ENCODE measurements around the gene CD247. TPM values are rescaled to one million over a fixed set of nuclear protein-coding genes. Genes with fewer than 3 reads are reported as not detected.

Gene CD247
- polyA plus RNA-seq, 1 of the 3 experiments (the other 2 are of a cell fraction): 0.08 TPM

DNA sequence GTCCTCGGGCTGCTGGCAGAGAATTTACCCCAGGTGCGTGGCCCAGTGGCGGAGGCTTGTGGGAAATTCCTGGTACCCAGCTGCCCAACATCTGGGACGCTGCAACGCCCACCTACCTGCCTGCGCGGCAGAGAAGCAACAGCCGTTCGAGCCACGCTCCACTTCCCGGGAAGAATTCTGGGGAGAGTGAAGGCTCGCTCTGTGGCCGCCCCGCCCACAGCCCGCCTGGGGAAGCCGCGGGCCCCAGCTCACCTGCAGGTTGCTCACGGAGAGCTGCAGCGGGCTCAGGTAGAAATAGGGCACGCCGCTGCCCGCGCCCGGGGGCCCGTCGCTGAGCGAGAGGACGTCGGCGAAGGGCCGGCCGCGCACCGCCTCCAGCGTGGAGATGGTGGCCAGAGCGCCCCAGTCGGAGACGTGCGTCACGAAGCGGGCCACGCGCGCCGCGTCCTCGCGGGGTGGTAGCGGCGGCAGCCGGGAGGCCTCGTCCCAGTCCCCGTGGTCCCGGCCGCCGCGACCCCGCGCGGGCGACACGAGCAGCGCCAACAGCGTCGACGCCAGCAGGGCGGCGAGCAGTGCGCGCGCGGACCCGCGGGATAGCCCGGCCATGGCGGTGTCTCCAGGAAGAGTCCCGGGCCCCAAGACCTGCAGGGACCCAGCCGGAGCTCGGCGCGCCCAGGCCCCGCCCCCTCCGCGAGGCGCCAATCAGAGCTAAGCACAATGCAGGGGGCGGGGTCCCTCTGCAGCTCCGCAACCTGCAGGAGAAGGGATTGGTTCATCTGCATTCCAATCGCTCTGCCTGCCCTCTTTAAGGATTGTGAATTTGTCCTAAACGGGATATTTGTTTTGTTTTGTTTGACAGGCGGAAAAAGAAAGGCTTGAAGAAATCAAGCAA lies 35.1 kb upstream of the CD247 start, which contains the start of gene CREG1 (continued):
- TF ChIP-seq, protein P1, sequence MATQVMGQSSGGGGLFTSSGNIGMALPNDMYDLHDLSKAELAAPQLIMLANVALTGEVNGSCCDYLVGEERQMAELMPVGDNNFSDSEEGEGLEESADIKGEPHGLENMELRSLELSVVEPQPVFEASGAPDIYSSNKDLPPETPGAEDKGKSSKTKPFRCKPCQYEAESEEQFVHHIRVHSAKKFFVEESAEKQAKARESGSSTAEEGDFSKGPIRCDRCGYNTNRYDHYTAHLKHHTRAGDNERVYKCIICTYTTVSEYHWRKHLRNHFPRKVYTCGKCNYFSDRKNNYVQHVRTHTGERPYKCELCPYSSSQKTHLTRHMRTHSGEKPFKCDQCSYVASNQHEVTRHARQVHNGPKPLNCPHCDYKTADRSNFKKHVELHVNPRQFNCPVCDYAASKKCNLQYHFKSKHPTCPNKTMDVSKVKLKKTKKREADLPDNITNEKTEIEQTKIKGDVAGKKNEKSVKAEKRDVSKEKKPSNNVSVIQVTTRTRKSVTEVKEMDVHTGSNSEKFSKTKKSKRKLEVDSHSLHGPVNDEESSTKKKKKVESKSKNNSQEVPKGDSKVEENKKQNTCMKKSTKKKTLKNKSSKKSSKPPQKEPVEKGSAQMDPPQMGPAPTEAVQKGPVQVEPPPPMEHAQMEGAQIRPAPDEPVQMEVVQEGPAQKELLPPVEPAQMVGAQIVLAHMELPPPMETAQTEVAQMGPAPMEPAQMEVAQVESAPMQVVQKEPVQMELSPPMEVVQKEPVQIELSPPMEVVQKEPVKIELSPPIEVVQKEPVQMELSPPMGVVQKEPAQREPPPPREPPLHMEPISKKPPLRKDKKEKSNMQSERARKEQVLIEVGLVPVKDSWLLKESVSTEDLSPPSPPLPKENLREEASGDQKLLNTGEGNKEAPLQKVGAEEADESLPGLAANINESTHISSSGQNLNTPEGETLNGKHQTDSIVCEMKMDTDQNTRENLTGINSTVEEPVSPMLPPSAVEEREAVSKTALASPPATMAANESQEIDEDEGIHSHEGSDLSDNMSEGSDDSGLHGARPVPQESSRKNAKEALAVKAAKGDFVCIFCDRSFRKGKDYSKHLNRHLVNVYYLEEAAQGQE (IDR thresholded peaks at IDR 0.05; ENCODE audit: low read depth, low read length): no peak
- TF ChIP-seq RCOR1 (IDR thresholded peaks at IDR 0.05; ENCODE audit: low read length): 0 out of 2 replicates have a peak, but pooled peaks have one; percentile 25
- TF ChIP-seq SIN3A (IDR thresholded peaks at IDR 0.05; ENCODE audit: borderline replicate concordance, low read depth, low read length): 0 out of 2 replicates have a peak, but pooled peaks have one; percentile 19
- TF ChIP-seq GATA2 (CRISPR knock-in tag; IDR thresholded peaks at IDR 0.05): peak; percentile 36; the same call in 1 of the 2 replicates
- TF ChIP-seq MEF2A (IDR thresholded peaks at IDR 0.05; ENCODE audit: borderline replicate concordance, low read depth): no peak
- TF ChIP-seq, protein P2, sequence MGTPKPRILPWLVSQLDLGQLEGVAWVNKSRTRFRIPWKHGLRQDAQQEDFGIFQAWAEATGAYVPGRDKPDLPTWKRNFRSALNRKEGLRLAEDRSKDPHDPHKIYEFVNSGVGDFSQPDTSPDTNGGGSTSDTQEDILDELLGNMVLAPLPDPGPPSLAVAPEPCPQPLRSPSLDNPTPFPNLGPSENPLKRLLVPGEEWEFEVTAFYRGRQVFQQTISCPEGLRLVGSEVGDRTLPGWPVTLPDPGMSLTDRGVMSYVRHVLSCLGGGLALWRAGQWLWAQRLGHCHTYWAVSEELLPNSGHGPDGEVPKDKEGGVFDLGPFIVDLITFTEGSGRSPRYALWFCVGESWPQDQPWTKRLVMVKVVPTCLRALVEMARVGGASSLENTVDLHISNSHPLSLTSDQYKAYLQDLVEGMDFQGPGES (IDR thresholded peaks at IDR 0.05; ENCODE audit: low read depth, low read length): no peak
- TF ChIP-seq GABPA (IDR thresholded peaks at IDR 0.05; ENCODE audit: low read depth): no peak
- TF ChIP-seq, protein P3, sequence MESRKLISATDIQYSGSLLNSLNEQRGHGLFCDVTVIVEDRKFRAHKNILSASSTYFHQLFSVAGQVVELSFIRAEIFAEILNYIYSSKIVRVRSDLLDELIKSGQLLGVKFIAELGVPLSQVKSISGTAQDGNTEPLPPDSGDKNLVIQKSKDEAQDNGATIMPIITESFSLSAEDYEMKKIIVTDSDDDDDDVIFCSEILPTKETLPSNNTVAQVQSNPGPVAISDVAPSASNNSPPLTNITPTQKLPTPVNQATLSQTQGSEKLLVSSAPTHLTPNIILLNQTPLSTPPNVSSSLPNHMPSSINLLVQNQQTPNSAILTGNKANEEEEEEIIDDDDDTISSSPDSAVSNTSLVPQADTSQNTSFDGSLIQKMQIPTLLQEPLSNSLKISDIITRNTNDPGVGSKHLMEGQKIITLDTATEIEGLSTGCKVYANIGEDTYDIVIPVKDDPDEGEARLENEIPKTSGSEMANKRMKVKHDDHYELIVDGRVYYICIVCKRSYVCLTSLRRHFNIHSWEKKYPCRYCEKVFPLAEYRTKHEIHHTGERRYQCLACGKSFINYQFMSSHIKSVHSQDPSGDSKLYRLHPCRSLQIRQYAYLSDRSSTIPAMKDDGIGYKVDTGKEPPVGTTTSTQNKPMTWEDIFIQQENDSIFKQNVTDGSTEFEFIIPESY (IDR thresholded peaks at IDR 0.05; ENCODE audit: borderline replicate concordance, low read depth): no peak
- TF ChIP-seq, protein P4, sequence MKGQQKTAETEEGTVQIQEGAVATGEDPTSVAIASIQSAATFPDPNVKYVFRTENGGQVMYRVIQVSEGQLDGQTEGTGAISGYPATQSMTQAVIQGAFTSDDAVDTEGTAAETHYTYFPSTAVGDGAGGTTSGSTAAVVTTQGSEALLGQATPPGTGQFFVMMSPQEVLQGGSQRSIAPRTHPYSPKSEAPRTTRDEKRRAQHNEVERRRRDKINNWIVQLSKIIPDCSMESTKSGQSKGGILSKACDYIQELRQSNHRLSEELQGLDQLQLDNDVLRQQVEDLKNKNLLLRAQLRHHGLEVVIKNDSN (IDR thresholded peaks at IDR 0.05; ENCODE audit: borderline replicate concordance, low read depth): no peak
- no peak for TF ChIP-seq TEAD4 (IDR thresholded peaks at IDR 0.05; ENCODE audit: borderline replicate concordance, insufficient read depth)
- no peak for TF ChIP-seq JUND (IDR thresholded peaks at IDR 0.05)
- TF ChIP-seq, protein P5, sequence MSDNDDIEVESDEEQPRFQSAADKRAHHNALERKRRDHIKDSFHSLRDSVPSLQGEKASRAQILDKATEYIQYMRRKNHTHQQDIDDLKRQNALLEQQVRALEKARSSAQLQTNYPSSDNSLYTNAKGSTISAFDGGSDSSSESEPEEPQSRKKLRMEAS (IDR thresholded peaks at IDR 0.05; ENCODE audit: low read depth): peak; percentile 40; the same call in 1 of the 2 replicates
- TF ChIP-seq EP300 (IDR thresholded peaks at IDR 0.05; ENCODE audit: borderline replicate concordance in 1 of 2, low read depth in 1 of 2, low read length in 1 of 2): no peak
- no peak for TF ChIP-seq FOXJ3 (CRISPR knock-in tag; IDR thresholded peaks at IDR 0.05)
- TF ChIP-seq NFIC (IDR thresholded peaks at IDR 0.05; ENCODE audit: borderline replicate concordance): no peak
- TF ChIP-seq RAD21 (IDR thresholded peaks at IDR 0.05; ENCODE audit: low read length): no peak
- TF ChIP-seq, protein P6, sequence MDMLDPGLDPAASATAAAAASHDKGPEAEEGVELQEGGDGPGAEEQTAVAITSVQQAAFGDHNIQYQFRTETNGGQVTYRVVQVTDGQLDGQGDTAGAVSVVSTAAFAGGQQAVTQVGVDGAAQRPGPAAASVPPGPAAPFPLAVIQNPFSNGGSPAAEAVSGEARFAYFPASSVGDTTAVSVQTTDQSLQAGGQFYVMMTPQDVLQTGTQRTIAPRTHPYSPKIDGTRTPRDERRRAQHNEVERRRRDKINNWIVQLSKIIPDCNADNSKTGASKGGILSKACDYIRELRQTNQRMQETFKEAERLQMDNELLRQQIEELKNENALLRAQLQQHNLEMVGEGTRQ (IDR thresholded peaks at IDR 0.05; ENCODE audit: borderline replicate concordance, low read depth, low read length): no peak
- TF ChIP-seq FOXM1 (IDR thresholded peaks at IDR 0.05; ENCODE audit: low read depth): no peak
- no peak for TF ChIP-seq EZH2phosphoT487 (IDR thresholded peaks at IDR 0.05; ENCODE audit: borderline replicate concordance, low read depth)
- no peak for TF ChIP-seq NRF1 (IDR thresholded peaks at IDR 0.05; ENCODE audit: low read depth, low read length)
- TF ChIP-seq YY1 (IDR thresholded peaks at IDR 0.05; ENCODE audit: low read depth): no peak

All from SK-N-SH (cell line).